KBM-7 (cell line): ENCODE data around the gene ARHGAP30.
A peak's percentile ranks its signal among the peaks of the same experiment; 100 is the strongest.

ENCODE experiments used
- DNase-seq: peaks from one replicate; pipeline ENCODE4 v3.0.0-alpha.2; 2015
- in situ Hi-C: fragments of 300-500 bp; cut with MboI; formaldehyde crosslinking; loops from 2 replicates; pipeline ENCODE4 v1.14.3; 2020; ENCODE audit warnings: low sequenced_read_pairs, low pct_unique_long_range_greater_than_20kb, mixed read lengths

Gene ARHGAP30

DNA sequence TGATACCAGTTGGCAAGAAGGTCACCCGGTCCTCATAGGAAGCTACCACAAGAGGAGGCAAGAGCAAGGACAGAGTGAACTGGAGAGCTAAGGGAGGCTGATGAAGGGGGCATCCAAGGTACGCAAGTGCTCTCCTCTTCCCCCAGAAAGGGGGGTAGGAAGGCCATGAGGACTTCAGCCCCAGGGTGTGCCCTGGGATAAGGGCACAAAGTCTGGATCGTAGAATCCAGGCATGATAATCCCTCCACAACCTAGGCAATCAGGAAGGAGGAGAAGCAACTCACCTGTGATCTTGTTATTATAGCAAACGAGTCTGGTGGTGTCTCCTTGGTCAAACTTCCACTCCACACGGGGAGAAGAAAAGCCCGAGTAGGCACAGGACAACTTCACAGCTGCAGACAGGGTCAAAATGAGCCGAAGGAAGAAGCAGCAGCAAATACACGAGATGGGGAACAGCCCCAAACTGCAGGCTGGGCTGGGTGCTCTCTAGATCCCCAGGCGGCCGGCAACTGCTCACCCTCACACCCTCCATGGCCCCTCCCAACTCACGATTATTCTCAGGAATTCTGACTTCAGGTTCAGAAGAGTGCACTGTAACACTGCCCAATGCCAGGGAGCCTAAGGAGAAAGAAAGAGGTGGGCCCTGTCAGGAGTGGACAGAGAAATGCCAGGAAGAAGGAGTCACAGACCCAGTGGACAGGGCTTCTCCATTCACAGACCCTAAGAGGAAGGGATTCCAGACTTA lies 68.8 kb downstream of the ARHGAP30 start:
- DNase-seq, result no peak
- in situ Hi-C loops, result no loop called here

DNA sequence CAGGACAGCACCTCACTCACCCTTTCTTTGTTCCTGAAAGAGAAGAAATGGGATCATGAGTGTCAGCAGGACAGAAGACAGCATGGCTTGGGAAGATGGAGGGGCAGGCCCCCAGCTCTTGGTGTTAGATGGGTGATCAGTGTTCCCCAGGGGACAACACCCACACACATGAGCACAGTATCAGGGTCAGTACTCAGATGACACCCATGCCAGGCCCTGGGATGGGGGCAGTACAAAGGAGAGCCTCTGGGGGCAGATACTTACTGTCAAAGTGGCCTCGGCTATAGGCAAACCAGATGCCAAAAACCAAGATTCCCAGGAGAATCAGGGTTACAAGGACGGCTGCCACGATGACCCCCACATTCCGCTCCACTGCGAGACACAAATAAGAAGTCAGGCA lies 70.3 kb downstream of the ARHGAP30 start:
- in situ Hi-C loops, result no loop called here
- no peak for DNase-seq

DNA sequence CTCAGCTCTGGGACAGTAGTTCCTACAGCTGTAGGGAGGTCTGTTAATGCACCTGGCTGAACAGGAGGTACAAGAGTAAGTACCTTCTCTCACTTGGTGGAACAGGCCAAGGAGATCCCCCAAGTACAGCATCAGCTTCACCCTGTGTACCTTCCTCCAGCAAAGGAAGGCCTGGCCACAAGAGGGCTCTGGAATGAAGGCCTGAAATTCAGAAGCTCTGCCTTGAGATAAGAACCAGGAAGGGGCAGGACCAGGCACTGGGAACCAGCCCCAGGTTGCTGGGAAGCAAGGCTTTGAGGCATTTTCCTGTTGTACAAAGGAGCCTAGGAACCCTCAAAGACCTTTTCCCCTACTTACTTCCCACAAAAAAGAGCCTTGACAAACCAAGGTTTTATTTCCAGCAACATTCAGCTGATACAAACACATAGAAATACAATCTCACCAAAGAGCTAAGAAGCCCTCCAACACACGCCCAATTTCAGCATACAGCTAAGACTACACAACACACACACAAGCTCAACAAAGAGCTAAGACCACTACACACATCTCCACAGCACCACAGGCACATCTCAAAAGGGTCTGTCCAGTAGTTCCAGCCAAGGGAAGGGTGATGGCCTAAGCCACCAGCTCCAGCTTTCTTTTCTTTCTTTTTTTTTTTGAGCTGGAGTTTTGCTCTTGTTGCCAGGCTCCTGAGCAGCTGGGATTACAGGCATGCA lies 72.2 kb downstream of the ARHGAP30 start:
- in situ Hi-C loops, result no loop called here
- peak; percentile 69 for DNase-seq
